Esophagus muscularis mucosa (tissue), 4 donors: Measurements from ENCODE around the gene CATSPERE. TPM values are rescaled to one million over a fixed set of nuclear protein-coding genes. Genes with fewer than 3 reads are reported as not detected.

Experiments
- DNase-seq: peaks from one replicate; pipeline ENCODE4 v3.0.0-alpha.2; 2017; ENCODE audit errors: extremely low spot score
- H3K27ac ChIP-seq, 4 donors: fragments of 200-600 bp; sonication (generic); replicated peaks in 1 of 4; 1 replicate in 3 of 4; 2 replicates in 1 of 4; pipeline ENCODE4 v1.5.1; 2016 to 2019; ENCODE audit warnings: mild to moderate bottlenecking in 1 of 4
- H3K27me3 ChIP-seq, 4 donors: fragments of 200-600 bp; sonication (generic); one replicate each; pipeline versions ENCODE4 v1.5.1 to v1.6.0; 2016 to 2019
- H3K36me3 ChIP-seq, 4 donors: fragments of 200-600 bp; sonication (generic); one replicate each; pipeline ENCODE4 v1.5.1; 2016 to 2019
- H3K4me1 ChIP-seq, 4 donors: fragments of 200-600 bp; sonication (generic); one replicate each; pipeline ENCODE4 v1.5.1; 2016 to 2019
- H3K4me3 ChIP-seq, 4 donors: fragments of 200-600 bp; sonication (generic); 1 replicate in 2 of 4; 2 replicates in 2 of 4; pipeline ENCODE4 v1.5.1; 2016 to 2019; ENCODE audit warnings: mild to moderate bottlenecking in 4 of 4, moderate library complexity in 1 of 4
- H3K9me3 ChIP-seq, 4 donors: fragments of 200-600 bp; sonication (generic); 1 replicate in 3 of 4; 2 replicates in 1 of 4; pipeline ENCODE4 v1.5.1; 2016 to 2019
- EP300 ChIP-seq: sonication (generic); formaldehyde crosslinking; IDR thresholded peaks from one replicate; pipeline ENCODE4 v1.6.1; 2017; ENCODE audit warnings: antibody characterized with exemption
- POLR2A ChIP-seq: fragments of 450-650 bp; IDR thresholded peaks from one replicate; pipeline ENCODE4 v1.6.1; 2017; ENCODE audit warnings: antibody characterized with exemption, moderate library complexity, mild to moderate bottlenecking, low read depth
- POLR2AphosphoS5 ChIP-seq, 2 donors: sonication (generic); formaldehyde crosslinking; IDR thresholded peaks; one replicate each; pipeline ENCODE4 v1.6.1; 2017; ENCODE audit warnings: antibody characterized with exemption in 2 of 2
- WGBS: methylation state at CpG from one replicate; pipeline ENCODE4 v1.1.5; 2018; 5-methylcytosine and 5-hydroxymethylcytosine counted together
- intact Hi-C: fragments of 100-400 bp; cut with DNase I; formaldehyde crosslinking; loops from one replicate; pipeline ENCODE4 v1.15.1; 2023
- total RNA-seq, 4 donors: library from RNA; depleted of rRNA; stranded (reverse); fragments of >200 nt; gene quantifications; one replicate each; pipeline versions ENCODE4 v1.1.0 to v1.2.1, GENCODE V29; 2016
- TF ChIP-seq, protein P1 (sequence below), 3 experiments: fragments of 200-600 bp in 2 of 3; fragments of 450-650 bp in 1 of 3; sonication (generic) in 2 of 3; IDR thresholded peaks; one replicate each; pipeline ENCODE4 v1.5.1; 2017 to 2019; ENCODE audit warnings: antibody characterized with exemption in 3 of 3, mild to moderate bottlenecking in 2 of 3, moderate library complexity in 1 of 3

Gene CATSPERE
- total RNA-seq, 4 donors from 2014 or later: 1.4 to 3.5 (median 2.1) TPM

DNA sequence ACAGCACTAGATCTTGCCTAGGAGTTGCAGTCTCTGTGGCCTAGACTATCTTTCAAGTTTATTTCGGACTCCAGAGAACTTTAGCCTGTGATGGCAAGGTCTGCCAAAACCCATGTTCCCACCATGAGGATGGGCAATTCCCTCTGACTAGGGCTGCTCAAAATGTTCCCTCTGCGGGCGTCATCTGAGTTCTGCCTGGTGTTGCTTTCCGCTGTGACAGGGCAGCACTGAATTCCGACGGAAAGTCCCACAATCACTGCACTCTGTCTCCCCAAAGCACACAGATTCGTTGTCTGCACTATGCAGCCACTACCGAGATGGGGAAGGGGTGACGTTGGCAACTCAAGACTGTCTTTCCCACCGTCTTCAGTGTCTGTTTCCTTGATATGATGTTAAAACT is 75.2 kb downstream of the CATSPERE start:
- H3K9me3 ChIP-seq: peaks cover 0 to 3% (median 0%) of the 10 kb centered on the region in 4 donors
- no peak for TF ChIP-seq EP300
- TF ChIP-seq POLR2A: no peak
- TF ChIP-seq, protein P1, sequence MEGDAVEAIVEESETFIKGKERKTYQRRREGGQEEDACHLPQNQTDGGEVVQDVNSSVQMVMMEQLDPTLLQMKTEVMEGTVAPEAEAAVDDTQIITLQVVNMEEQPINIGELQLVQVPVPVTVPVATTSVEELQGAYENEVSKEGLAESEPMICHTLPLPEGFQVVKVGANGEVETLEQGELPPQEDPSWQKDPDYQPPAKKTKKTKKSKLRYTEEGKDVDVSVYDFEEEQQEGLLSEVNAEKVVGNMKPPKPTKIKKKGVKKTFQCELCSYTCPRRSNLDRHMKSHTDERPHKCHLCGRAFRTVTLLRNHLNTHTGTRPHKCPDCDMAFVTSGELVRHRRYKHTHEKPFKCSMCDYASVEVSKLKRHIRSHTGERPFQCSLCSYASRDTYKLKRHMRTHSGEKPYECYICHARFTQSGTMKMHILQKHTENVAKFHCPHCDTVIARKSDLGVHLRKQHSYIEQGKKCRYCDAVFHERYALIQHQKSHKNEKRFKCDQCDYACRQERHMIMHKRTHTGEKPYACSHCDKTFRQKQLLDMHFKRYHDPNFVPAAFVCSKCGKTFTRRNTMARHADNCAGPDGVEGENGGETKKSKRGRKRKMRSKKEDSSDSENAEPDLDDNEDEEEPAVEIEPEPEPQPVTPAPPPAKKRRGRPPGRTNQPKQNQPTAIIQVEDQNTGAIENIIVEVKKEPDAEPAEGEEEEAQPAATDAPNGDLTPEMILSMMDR (IDR thresholded peaks at IDR 0.05): no peak
- H3K27me3 ChIP-seq: no peaks in the 10 kb centered on the region
- intact Hi-C loops: no loop called here
- no peaks in the 10 kb centered on the region for H3K4me1 ChIP-seq
- H3K4me3 ChIP-seq: no peak overlapping the region
- WGBS: 69% methylated on average over 9 of the region's 10 CpGs
- peaks cover 0 to 4% (median 0%) of the 10 kb centered on the region in 4 donors for H3K36me3 ChIP-seq
- DNase-seq: no peak
- H3K27ac ChIP-seq: no peak overlapping the region

DNA sequence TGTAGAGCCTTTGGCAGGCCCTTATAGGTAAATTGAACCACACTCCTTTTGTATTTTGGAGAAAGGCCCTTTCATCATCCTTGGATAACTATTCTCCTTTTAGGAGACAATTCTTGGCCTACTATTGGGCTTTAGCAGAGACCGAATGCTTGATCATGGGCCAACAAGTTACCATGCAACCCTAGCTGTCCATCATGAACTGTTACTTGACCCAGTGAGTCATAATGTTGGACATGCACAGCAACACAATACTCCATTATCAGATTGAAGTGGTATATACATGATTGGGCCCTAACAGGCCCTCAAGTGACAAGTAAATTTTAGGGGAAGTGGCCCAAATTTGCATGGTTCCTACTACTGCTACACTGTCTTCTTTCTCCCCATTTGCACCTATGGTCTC is 84.4 kb downstream of the CATSPERE start:
- DNase-seq: no peak
- H3K27me3 ChIP-seq: no peaks in the 10 kb centered on the region
- intact Hi-C loops: no loop called here
- H3K9me3 ChIP-seq: peaks cover 0 to 34% (median 22%) of the 10 kb centered on the region in 4 donors
- WGBS: 78% methylated on average over 1 of the region's 1 CpG
- H3K4me1 ChIP-seq: no peaks in the 10 kb centered on the region
- TF ChIP-seq POLR2A: no peak
- TF ChIP-seq POLR2AphosphoS5 (IDR thresholded peaks at IDR 0.05): no peak
- TF ChIP-seq EP300: no peak
- TF ChIP-seq, protein P1 (IDR thresholded peaks at IDR 0.05): no peak
- H3K4me3 ChIP-seq: no peak overlapping the region
- H3K36me3 ChIP-seq: no peaks in the 10 kb centered on the region
- no peak overlapping the region for H3K27ac ChIP-seq

DNA sequence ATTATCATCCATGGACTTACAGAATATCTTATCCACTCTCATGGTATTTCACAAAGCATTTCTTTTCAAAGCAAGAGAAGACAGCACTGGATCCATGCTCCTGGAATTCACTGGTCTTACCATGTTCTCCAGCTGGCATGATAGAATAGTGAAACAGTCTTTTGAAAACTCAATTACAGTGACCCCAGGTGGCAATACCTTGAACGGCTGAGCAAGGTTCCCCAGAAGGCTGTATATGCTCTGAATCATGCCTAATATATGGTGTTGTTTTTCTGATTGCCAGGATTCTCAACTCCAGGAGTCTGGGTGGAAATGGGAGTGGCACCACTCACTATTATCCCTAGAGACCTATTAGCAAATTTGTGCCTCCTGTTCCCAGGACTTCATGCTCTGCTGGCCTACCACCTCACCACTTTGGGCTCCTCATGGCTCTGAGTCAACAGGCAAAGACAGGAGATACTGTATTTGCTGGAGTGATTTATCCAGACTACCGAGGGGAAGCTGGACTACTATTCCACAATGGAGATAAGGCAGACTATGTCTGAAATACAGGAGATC is 87.6 kb downstream of the CATSPERE start:
- Histone ChIP-seq H3K4me1 (no peaks in the 10 kb centered on the region), H3K36me3 (no peaks in the 10 kb centered on the region), H3K9me3 (peaks cover 0 to 34% (median 22%) of the 10 kb centered on the region in 4 donors), H3K4me3 (no peak overlapping the region), H3K27me3 (no peaks in the 10 kb centered on the region), H3K27ac (no peak overlapping the region)
- intact Hi-C loops: no loop called here
- WGBS: 90% methylated on average over 2 of the region's 2 CpGs
- TF ChIP-seq, protein P1 (IDR thresholded peaks at IDR 0.05): no peak
- no peak for TF ChIP-seq POLR2AphosphoS5 (IDR thresholded peaks at IDR 0.05)
- no peak for TF ChIP-seq EP300
- no peak for TF ChIP-seq POLR2A
- no peak for DNase-seq

DNA sequence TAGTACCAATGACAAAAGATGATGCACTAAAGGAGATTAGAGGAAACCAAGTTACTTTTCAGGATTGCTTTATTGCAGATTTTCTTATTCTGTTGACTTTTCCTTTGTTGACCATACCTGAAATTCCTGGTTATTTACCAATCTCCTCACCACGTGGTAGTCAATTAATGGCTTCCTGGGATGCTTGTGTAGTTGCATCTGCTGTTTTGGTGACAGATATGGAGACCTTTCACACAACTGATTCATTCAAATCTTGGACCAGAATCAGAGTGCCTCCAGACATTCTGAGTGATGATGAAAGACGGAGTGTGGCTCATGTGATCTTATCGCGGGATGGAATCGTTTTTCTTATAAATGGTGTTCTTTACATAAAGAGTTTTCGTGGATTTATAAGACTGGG is 91.3 kb downstream of the CATSPERE start:
- H3K27ac ChIP-seq: no peak overlapping the region
- H3K9me3 ChIP-seq: peaks cover 0 to 29% (median 24%) of the 10 kb centered on the region in 4 donors
- no peaks in the 10 kb centered on the region for H3K4me1 ChIP-seq
- intact Hi-C loops: no loop called here
- DNase-seq: no peak
- H3K36me3 ChIP-seq: no peaks in the 10 kb centered on the region
- no peak for TF ChIP-seq POLR2A
- TF ChIP-seq POLR2AphosphoS5 (IDR thresholded peaks at IDR 0.05): no peak
- TF ChIP-seq EP300: no peak
- TF ChIP-seq, protein P1 (IDR thresholded peaks at IDR 0.05): no peak
- H3K4me3 ChIP-seq: no peak overlapping the region
- H3K27me3 ChIP-seq: no peaks in the 10 kb centered on the region
- WGBS: 79% methylated on average over 6 of the region's 6 CpGs

DNA sequence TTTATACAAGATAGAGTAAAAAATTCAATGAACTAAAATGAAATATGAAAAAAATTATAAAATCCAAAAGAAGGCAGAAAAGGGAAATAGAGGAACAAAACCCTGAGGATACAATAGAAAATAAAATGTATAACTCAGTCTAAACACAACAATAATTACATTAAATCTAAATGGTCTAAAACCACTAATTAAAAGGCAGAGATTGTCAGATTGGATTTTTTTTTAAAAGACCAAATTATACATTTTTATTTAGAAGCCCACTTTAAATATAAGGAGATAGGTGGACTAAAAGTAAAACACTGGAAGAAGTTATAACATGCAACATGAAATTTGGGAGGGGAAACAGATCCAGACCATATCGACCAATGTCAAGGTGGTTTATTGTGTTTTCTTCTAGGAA is 95.2 kb downstream of the CATSPERE start:
- Histone ChIP-seq H3K4me3 (no peak overlapping the region), H3K4me1 (no peaks in the 10 kb centered on the region), H3K27me3 (no peaks in the 10 kb centered on the region), H3K36me3 (no peaks in the 10 kb centered on the region), H3K27ac (no peak overlapping the region), H3K9me3 (peaks cover 0 to 27% (median 22%) of the 10 kb centered on the region in 4 donors)
- TF ChIP-seq POLR2A (no peak), POLR2AphosphoS5 (IDR thresholded peaks at IDR 0.05) (no peak), EP300 (no peak)
- TF ChIP-seq, protein P1 (IDR thresholded peaks at IDR 0.05): no peak
- intact Hi-C loops: no loop called here
- no peak for DNase-seq
- 86% methylated on average over 1 of the region's 1 CpG for WGBS
